Activated CD8-positive, alpha-beta T cell treated with anti-CD3 and anti-CD28 coated beads for 36 hours (primary cell): Measurements from ENCODE around the gene UGT1A9. TPM values are rescaled to one million over a fixed set of nuclear protein-coding genes. Genes with fewer than 3 reads are reported as not detected.

Source experiments
- ATAC-seq: fragments of 200-7000 bp; cut with Tn5 transposase; one replicate; pipeline ENCODE4 v1.10.0; 2021; ENCODE audit warnings: mild to moderate bottlenecking, moderate library complexity
- CTCF ChIA-PET: fragments of 350-600 bp; sonication (Branson Sonifier 250); formaldehyde crosslinking; loops from one replicate; lab custom pipeline; 2021; ENCODE audit warnings: antibody characterized with exemption; lab: Charles Lee
- POLR2A ChIA-PET: fragments of 350-600 bp; sonication (Branson Sonifier 250); formaldehyde crosslinking; loops from one replicate; lab custom pipeline; 2021; ENCODE audit warnings: antibody characterized with exemption; lab: Charles Lee
- DNase-seq: peaks from one replicate; pipeline ENCODE4 v3.0.0-alpha.2; 2020
- H3K27ac Mint-ChIP-seq: one replicate; pipeline ENCODE4 v1.8.0; 2021; ENCODE audit warnings: mild to moderate bottlenecking, mixed read lengths
- H3K27me3 Mint-ChIP-seq: one replicate; pipeline ENCODE4 v1.8.0; 2021; ENCODE audit warnings: mixed read lengths
- H3K36me3 Mint-ChIP-seq: one replicate; pipeline ENCODE4 v1.8.0; 2021; ENCODE audit warnings: low read depth, mixed read lengths
- H3K4me1 Mint-ChIP-seq: one replicate; pipeline ENCODE4 v1.8.0; 2021; ENCODE audit warnings: low read depth, mixed read lengths
- H3K4me3 Mint-ChIP-seq: one replicate; pipeline ENCODE4 v1.8.0; 2021; ENCODE audit warnings: mild to moderate bottlenecking, moderate library complexity, mixed read lengths
- H3K9me3 Mint-ChIP-seq: one replicate; pipeline ENCODE4 v1.8.0; 2021; ENCODE audit warnings: mixed read lengths
- CTCF ChIP-seq: fragments of 200-600 bp; IDR thresholded peaks from one replicate; pipeline ENCODE4 v1.8.0; 2022; ENCODE audit warnings: antibody characterized with exemption, mild to moderate bottlenecking
- intact Hi-C: fragments of 100-400 bp; cut with micrococcal nuclease; formaldehyde crosslinking; loops from one replicate; pipeline ENCODE4 v1.10.0; 2022
- total RNA-seq, 2 experiments: library from RNA; stranded (reverse); gene quantifications; one replicate each; pipeline ENCODE4 v1.2.3, GENCODE V29; 2021

Gene UGT1A9
- total RNA-seq, 2 experiments from 2014 or later: not detected

GRCh38 chr2:233689031-233689430, 17.3 kb downstream of the UGT1A9 start:
- intact Hi-C loops: no loop called here
- TF ChIP-seq CTCF: no peak
- no peak overlapping the region for H3K27ac Mint-ChIP-seq
- ChIA-PET POLR2A (no interaction called here), CTCF (no interaction called here)
- ATAC-seq (no peak), DNase-seq (no peak)
- H3K36me3 Mint-ChIP-seq: no peaks in the 10 kb centered on the region
- no peaks in the 10 kb centered on the region for H3K27me3 Mint-ChIP-seq
- no peaks in the 10 kb centered on the region for H3K4me1 Mint-ChIP-seq
- no peak overlapping the region for H3K4me3 Mint-ChIP-seq
- no peaks in the 10 kb centered on the region for H3K9me3 Mint-ChIP-seq

DNA sequence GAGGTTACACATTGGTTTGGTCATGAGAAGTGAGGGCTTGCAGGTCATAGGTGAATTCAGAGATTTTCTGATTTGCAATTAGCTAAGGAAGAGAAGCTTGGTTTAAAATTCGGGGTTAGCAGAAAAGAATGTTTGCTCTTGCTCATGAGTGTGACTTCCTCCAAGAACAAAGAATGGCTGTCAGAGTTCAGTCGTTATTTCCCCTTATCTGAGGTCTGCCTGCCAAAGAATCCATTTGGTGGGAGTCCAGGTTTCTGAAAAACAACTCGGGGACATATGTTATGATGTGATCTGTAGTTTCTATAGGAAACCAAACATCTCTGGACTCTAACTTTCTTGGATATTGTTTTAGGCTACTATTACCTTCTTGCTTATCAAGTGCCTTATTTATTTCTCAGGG, 17.8 kb downstream of the UGT1A9 start:
- no peak for TF ChIP-seq CTCF
- ChIA-PET CTCF (no interaction called here), POLR2A (no interaction called here)
- ATAC-seq (no peak), DNase-seq (no peak)
- Mint-ChIP-seq H3K27ac (no peak overlapping the region), H3K4me1 (no peaks in the 10 kb centered on the region), H3K4me3 (no peak overlapping the region), H3K27me3 (no peaks in the 10 kb centered on the region), H3K9me3 (no peaks in the 10 kb centered on the region), H3K36me3 (no peaks in the 10 kb centered on the region)
- intact Hi-C loops: no loop called here

DNA sequence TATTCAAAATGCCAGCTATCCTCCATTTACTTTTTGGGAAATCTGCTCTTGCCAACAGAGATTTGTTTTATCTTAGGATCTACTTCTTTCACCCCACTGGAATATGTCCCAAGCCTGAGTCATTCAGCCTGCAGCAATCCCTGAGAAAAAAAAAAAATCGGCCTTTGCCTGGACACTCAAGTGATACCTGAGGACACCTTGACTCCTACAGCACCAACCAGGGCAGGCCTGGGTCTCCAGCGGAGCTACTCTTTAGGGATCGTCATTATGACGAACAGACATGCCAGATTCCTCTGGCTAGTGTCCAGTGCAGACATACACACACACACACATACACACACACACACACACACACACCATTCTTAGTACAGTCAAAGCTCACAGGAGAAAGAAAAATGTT, 18.7 kb downstream of the UGT1A9 start:
- intact Hi-C loops: no loop called here
- no peak for DNase-seq
- TF ChIP-seq CTCF: no peak
- ChIA-PET POLR2A (interaction anchor here (0.6 kb wide), 1 partner anchor 182 kb away, joined by 3 read pairs; no protein-coding TSS in a partner anchor), CTCF (no interaction called here)
- Mint-ChIP-seq H3K27me3 (peaks cover under 1% of the 10 kb centered on the region), H3K4me1 (no peaks in the 10 kb centered on the region), H3K4me3 (no peak overlapping the region), H3K9me3 (no peaks in the 10 kb centered on the region), H3K27ac (no peak overlapping the region), H3K36me3 (no peaks in the 10 kb centered on the region)
- ATAC-seq: no peak

- no peak for TF ChIP-seq CTCF
Observed at GRCh38 chr2:233691443-233692433, 20.0 kb downstream of the UGT1A9 start.

GRCh38 chr2:233692648-233693047, 20.9 kb downstream of the UGT1A9 start, which contains the start of gene UGT1A6:
Gene UGT1A6 (plus strand): TSS chr2:233692890. CDS start chr2:233693005, 115 bp downstream.
- POLR2A ChIA-PET: interaction anchor here (1.0 kb wide), 1 partner anchor 17 kb away, joined by 3 read pairs; no protein-coding TSS in a partner anchor
- no peak within 1 kb of the TSS for H3K4me3 Mint-ChIP-seq
- H3K27ac Mint-ChIP-seq: no peak within 1 kb of the TSS
- peaks cover 5% of the 10 kb centered on the region for H3K27me3 Mint-ChIP-seq
- no peaks in the 10 kb centered on the region for H3K36me3 Mint-ChIP-seq
- ATAC-seq (no peak), DNase-seq (no peak)
- intact Hi-C loops: no loop called here
- CTCF ChIA-PET: no interaction called here
- no peak for TF ChIP-seq CTCF
- H3K9me3 Mint-ChIP-seq: no peaks in the 10 kb centered on the region
- no peaks in the 10 kb centered on the region for H3K4me1 Mint-ChIP-seq

More at GRCh38 chr2:233691443-233692433, 20.0 kb downstream of the UGT1A9 start:
- Mint-ChIP-seq H3K36me3 (no peaks in the 10 kb centered on the region), H3K9me3 (no peaks in the 10 kb centered on the region), H3K4me1 (no peaks in the 10 kb centered on the region), H3K27ac (no peak overlapping the region), H3K4me3 (no peak overlapping the region), H3K27me3 (peaks cover 4% of the 10 kb centered on the region)
- intact Hi-C loops: no loop called here
- ChIA-PET CTCF (interaction anchor here (0.6 kb wide), 1 partner anchor 20 kb away, joined by 3 read pairs; no protein-coding TSS in a partner anchor), POLR2A (interaction anchor here (1.0 kb wide), 1 partner anchor 16 kb away, joined by 3 read pairs; no protein-coding TSS in a partner anchor)
- DNase-seq (no peak), ATAC-seq (no peak)
